OCI-LY1 (cell line): ENCODE data around the gene BRIP1.
"Not testable (repeated sequence)": the region's sequence is repeated elsewhere in the genome, so short reads cannot be mapped to it uniquely, and the experiment has no call there.

ENCODE experiments used
- H2AFZ ChIP-seq: fragments of 200-600 bp; sonication (generic), shearing (Covaris generic); 2 replicates; pipeline ENCODE4 v1.6.0; 2014; ENCODE audit warnings: antibody characterized with exemption, mild to moderate bottlenecking, low read length
- H3F3A ChIP-seq: fragments of 200-600 bp; sonication (generic), shearing (Covaris generic); 2 replicates; pipeline ENCODE4 v1.6.0; 2014; ENCODE audit warnings: mild to moderate bottlenecking, antibody characterized with exemption, low read length, moderate library complexity; ENCODE audit not compliant: insufficient read depth
- H3K27ac ChIP-seq: fragments of 200-600 bp; sonication (generic); 2 replicates; pipeline ENCODE4 v1.5.1; 2014; ENCODE audit warnings: low read length, mixed run types, mild to moderate bottlenecking, low read depth; ENCODE audit not compliant: poor library complexity, severe bottlenecking
- H3K27me3 ChIP-seq: fragments of 200-600 bp; sonication (generic); 2 replicates; pipeline ENCODE4 v1.6.0; 2014; ENCODE audit warnings: antibody characterized with exemption, mild to moderate bottlenecking, low read length, moderate library complexity; ENCODE audit not compliant: insufficient read depth
- H3K36me3 ChIP-seq: fragments of 200-600 bp; sonication (generic); 2 replicates; pipeline ENCODE4 v1.6.1; 2014; ENCODE audit warnings: mild to moderate bottlenecking, antibody characterized with exemption, low read length, moderate library complexity, mixed read lengths; ENCODE audit not compliant: insufficient read depth
- H3K4me1 ChIP-seq: fragments of 200-600 bp; sonication (generic); 2 replicates; pipeline ENCODE4 v1.5.1; 2014; ENCODE audit warnings: mild to moderate bottlenecking, low read length, moderate library complexity; ENCODE audit not compliant: insufficient read depth, severe bottlenecking
- H3K4me2 ChIP-seq: fragments of 200-600 bp; sonication (generic), shearing (Covaris generic); 2 replicates; pipeline ENCODE4 v1.6.1; 2014; ENCODE audit warnings: low read length
- H3K4me3 ChIP-seq: fragments of 200-600 bp; sonication (generic); 2 replicates; pipeline ENCODE4 v1.5.1; 2014; ENCODE audit warnings: low read length, low read depth, mild to moderate bottlenecking, mixed read lengths; ENCODE audit not compliant: poor library complexity, severe bottlenecking
- H3K79me2 ChIP-seq: fragments of 200-600 bp; shearing (Covaris generic); 2 replicates; pipeline ENCODE4 v1.6.1; 2016; ENCODE audit warnings: mixed run types, low read length, mixed read lengths; ENCODE audit not compliant: insufficient read depth
- H3K9ac ChIP-seq: fragments of 200-600 bp; sonication (generic), shearing (Covaris generic); 2 replicates; pipeline ENCODE4 v1.6.1; 2014; ENCODE audit warnings: mild to moderate bottlenecking, low read length, mixed read lengths
- H3K9me2 ChIP-seq: fragments of 200-600 bp; sonication (generic), shearing (Covaris generic); 2 replicates; pipeline ENCODE4 v1.6.1; 2014; ENCODE audit warnings: low read depth, mild to moderate bottlenecking, low read length, mixed read lengths
- H3K9me3 ChIP-seq: fragments of 200-600 bp; shearing (Covaris generic); 2 replicates; pipeline ENCODE4 v1.6.1; 2014; ENCODE audit warnings: low read length, mixed read lengths
- H4K20me1 ChIP-seq: fragments of 200-600 bp; sonication (generic), shearing (Covaris generic); 2 replicates; pipeline ENCODE4 v1.6.0; 2016; ENCODE audit warnings: mild to moderate bottlenecking, low read length; ENCODE audit not compliant: insufficient read depth
- CTCF ChIP-seq: fragments of 200-600 bp; sonication (generic), shearing (Covaris generic); IDR thresholded peaks from 2 replicates; pipeline ENCODE4 v1.5.1; 2017; ENCODE audit warnings: mild to moderate bottlenecking, antibody characterized with exemption, low read length, moderate library complexity, mixed read lengths
- EZH2 ChIP-seq: fragments of 200-600 bp; sonication (generic), shearing (Covaris generic); IDR thresholded peaks from 2 replicates; pipeline ENCODE4 v1.8.0; 2017; ENCODE audit warnings: borderline replicate concordance, mixed run types, mild to moderate bottlenecking, antibody characterized with exemption, low read length, moderate library complexity, mixed read lengths

Gene BRIP1

GRCh38 chr17:61720016-61720795 is 143.1 kb downstream of the BRIP1 start:
- H3K4me1 ChIP-seq: no peaks in the 10 kb centered on the region
- no peaks in the 10 kb centered on the region for H3F3A ChIP-seq
- H3K4me2 ChIP-seq: no peak overlapping the region
- H2AFZ ChIP-seq: no peak overlapping the region
- no peaks in the 10 kb centered on the region; the same call in 1 of the 2 replicates for H3K9me2 ChIP-seq
- peaks cover 6% of the 10 kb centered on the region for H3K36me3 ChIP-seq
- H3K9me3 ChIP-seq: peaks cover 10% of the 10 kb centered on the region; the same call in 1 of the 2 replicates
- H4K20me1 ChIP-seq: no peaks in the 10 kb centered on the region
- no peak for TF ChIP-seq EZH2
- no peak for TF ChIP-seq CTCF
- H3K79me2 ChIP-seq: no peaks in the 10 kb centered on the region
- H3K4me3 ChIP-seq: no peak overlapping the region
- H3K9ac ChIP-seq: no peak overlapping the region
- H3K27ac ChIP-seq: no peak overlapping the region
- H3K27me3 ChIP-seq: no peaks in the 10 kb centered on the region

GRCh38 chr17:61719220-61719619 is 144.1 kb downstream of the BRIP1 start:
- H2AFZ ChIP-seq, H3K27ac ChIP-seq, H3K9me2 ChIP-seq, H3K79me2 ChIP-seq, H3K4me2 ChIP-seq, H3K9me3 ChIP-seq, H3K9ac ChIP-seq, H3K27me3 ChIP-seq, H4K20me1 ChIP-seq, H3K4me1 ChIP-seq, H3F3A ChIP-seq, H3K4me3 ChIP-seq: not testable (repeated sequence)
- peaks cover 11% of the 10 kb centered on the region for H3K36me3 ChIP-seq

GRCh38 chr17:61718022-61718421 is 145.3 kb downstream of the BRIP1 start:
- H3K9me2 ChIP-seq: no peaks in the 10 kb centered on the region; the same call in 1 of the 2 replicates
- H3K4me1 ChIP-seq: no peaks in the 10 kb centered on the region
- no peaks in the 10 kb centered on the region for H3K27me3 ChIP-seq
- TF ChIP-seq EZH2: no peak
- no peak for TF ChIP-seq CTCF
- no peak overlapping the region for H3K4me3 ChIP-seq
- no peak overlapping the region for H3K4me2 ChIP-seq
- H3K27ac ChIP-seq: no peak overlapping the region
- H3K36me3 ChIP-seq: peaks cover 12% of the 10 kb centered on the region
- H3K79me2 ChIP-seq: no peaks in the 10 kb centered on the region
- no peaks in the 10 kb centered on the region for H4K20me1 ChIP-seq
- no peak overlapping the region for H2AFZ ChIP-seq
- H3K9me3 ChIP-seq: peaks cover 10% of the 10 kb centered on the region; the same call in 1 of the 2 replicates
- H3K9ac ChIP-seq: no peak overlapping the region
- H3F3A ChIP-seq: no peaks in the 10 kb centered on the region

- Histone ChIP-seq H2AFZ (no peak overlapping the region), H3F3A (no peaks in the 10 kb centered on the region), H3K27me3 (no peaks in the 10 kb centered on the region), H3K27ac (no peak overlapping the region), H3K9ac (no peak overlapping the region), H3K36me3 (peaks cover 12% of the 10 kb centered on the region), H3K9me2 (no peaks in the 10 kb centered on the region), H3K4me2 (no peak overlapping the region), H3K9me3 (peaks cover 10% of the 10 kb centered on the region; the same call in 1 of the 2 replicates), H3K79me2 (no peaks in the 10 kb centered on the region), H3K4me1 (no peaks in the 10 kb centered on the region), H4K20me1 (no peaks in the 10 kb centered on the region), H3K4me3 (no peak overlapping the region)
- no peak for TF ChIP-seq CTCF
- TF ChIP-seq EZH2: no peak
Observed at GRCh38 chr17:61717352-61717751, 146.0 kb downstream of the BRIP1 start.
